GM21367 (cell line): ENCODE measurements around the gene GDPD3.

ENCODE experiments used
- ATAC-seq: cut with Tn5 transposase; IDR thresholded peaks from one replicate; pipeline ENCODE4 v1.9.1; 2021; ENCODE audit not compliant: unreplicated experiment

The GDPD3 gene

GRCh38 chr16:30060836-30061554 lies 52.3 kb downstream of the GDPD3 start:
- ATAC-seq: no peak

GRCh38 chr16:30060346-30060745 lies 53.0 kb downstream of the GDPD3 start:
- no peak for ATAC-seq

GRCh38 chr16:30054959-30055553 lies 58.3 kb downstream of the GDPD3 start:
- no peak for ATAC-seq
